ENCODE data around the gene AGBL3.

DNA sequence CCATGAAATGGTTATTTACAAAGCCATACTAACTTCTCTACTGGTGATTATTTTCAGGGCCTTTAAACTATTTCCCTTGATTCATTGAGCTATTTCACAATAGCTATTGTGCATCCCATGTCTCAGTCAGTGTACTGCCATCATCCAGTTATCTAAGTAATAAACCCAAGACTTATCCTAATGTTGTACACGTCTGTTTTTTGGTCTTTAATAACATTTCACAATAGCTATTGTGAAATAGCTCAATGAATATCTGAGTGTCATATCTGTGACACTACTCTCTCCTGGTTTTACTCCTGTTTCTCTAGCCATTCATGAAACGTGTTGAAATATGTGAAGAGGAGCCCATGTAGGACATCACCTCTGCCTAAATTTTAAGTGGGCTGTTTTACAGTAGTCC, 125.1 kb downstream of the AGBL3 start:
- TF ChIP-seq EZH2 (IDR thresholded peaks at IDR 0.05), result no peak
- TF ChIP-seq POLR2AphosphoS5 (IDR thresholded peaks at IDR 0.05; ENCODE audit: borderline replicate concordance, low read depth, low read length), result no peak
- TF ChIP-seq FOXP2 (optimal IDR thresholded peaks at IDR 0.05; ENCODE audit: control extremely low read depth, extremely low read length, insufficient read depth), result no peak

All from SK-N-MC (cell line).